Activated naive CD4-positive, alpha-beta T cell treated with anti-CD3 and anti-CD28 coated beads, Interleukin-2, amount 50 U/mL, for 72 hours (primary cell): ENCODE results near the gene CTXN2. TPM values are rescaled to one million over a fixed set of nuclear protein-coding genes. Genes with fewer than 3 reads are reported as not detected.

Source experiments
- ATAC-seq, 2 donors: fragments of 150-1000 bp; cut with Tn5 transposase; 2 replicates each; pipeline ENCODE4 v1.10.0; 2021; ENCODE audit warnings: mild to moderate bottlenecking in 2 of 2, moderate library complexity in 2 of 2
- DNase-seq, 2 donors: peaks; one replicate each; pipeline ENCODE4 v3.0.0; 2021 to 2022; ENCODE audit warnings: low spot score in 2 of 2
- H3K27ac Mint-ChIP-seq, 2 donors: one replicate each; pipeline ENCODE4 v1.8.0; 2022; ENCODE audit warnings: mild to moderate bottlenecking in 2 of 2, mixed read lengths in 2 of 2
- H3K36me3 Mint-ChIP-seq, 2 donors: one replicate each; pipeline ENCODE4 v1.8.0; 2022; ENCODE audit warnings: mixed read lengths in 2 of 2
- H3K9me3 Mint-ChIP-seq, 2 donors: one replicate each; pipeline ENCODE4 v1.8.0; 2022; ENCODE audit warnings: mixed read lengths in 2 of 2
- total RNA-seq, 2 donors: library from RNA; stranded (reverse); gene quantifications; one replicate each; pipeline ENCODE4 v1.2.3, GENCODE V29; 2022

Gene CTXN2
- total RNA-seq, 2 donors from 2014 or later = not detected

- peaks cover 2 to 5% of the 10 kb centered on the region in 2 donors for H3K36me3 Mint-ChIP-seq
- no peak overlapping the region for H3K27ac Mint-ChIP-seq
- no peak for ATAC-seq
- no peak for DNase-seq
- peaks cover 3 to 5% of the 10 kb centered on the region in 2 donors for H3K9me3 Mint-ChIP-seq
Measured at GRCh38 chr15:48186271-48186670, 5.2 kb upstream of the CTXN2 start.

DNA sequence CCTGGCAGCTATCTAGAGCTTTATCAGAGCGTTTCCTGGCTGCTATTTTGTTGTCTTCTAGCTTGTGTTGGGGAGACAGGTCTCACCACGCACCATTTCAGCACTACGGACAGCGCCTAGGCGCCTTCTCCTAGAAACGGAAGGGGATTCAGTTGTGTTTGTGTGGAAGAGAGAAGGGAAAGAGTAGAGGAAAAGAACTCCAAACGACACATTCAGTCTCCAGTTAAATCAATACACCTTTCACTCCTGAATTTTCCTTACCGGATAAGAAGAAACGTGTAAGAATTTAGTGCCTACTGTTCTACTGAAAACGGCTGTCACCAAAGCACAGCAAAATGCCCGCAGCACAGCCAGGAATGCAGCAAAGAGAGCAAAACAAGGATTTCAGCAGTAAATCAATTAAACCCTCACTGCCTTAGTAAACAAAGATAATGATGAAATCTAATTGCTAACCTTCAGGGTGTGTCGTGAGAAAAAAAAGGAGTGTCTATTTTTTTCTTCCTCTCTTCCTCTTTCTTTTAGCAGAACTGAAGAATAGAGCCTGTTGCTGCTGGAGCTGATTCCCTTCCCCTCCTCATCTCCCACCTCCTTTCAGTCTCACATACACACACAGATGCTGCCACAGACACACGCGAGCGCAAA lies 412 bp upstream of the CTXN2 start:
- H3K27ac Mint-ChIP-seq = no peak overlapping the region
- ATAC-seq = no peak
- peaks cover 8 to 9% of the 10 kb centered on the region in 2 donors for H3K36me3 Mint-ChIP-seq
- peaks cover 9% of the 10 kb centered on the region in 2 donors for H3K9me3 Mint-ChIP-seq
- DNase-seq = peak in 1 of 2 donors; percentile 54

DNA sequence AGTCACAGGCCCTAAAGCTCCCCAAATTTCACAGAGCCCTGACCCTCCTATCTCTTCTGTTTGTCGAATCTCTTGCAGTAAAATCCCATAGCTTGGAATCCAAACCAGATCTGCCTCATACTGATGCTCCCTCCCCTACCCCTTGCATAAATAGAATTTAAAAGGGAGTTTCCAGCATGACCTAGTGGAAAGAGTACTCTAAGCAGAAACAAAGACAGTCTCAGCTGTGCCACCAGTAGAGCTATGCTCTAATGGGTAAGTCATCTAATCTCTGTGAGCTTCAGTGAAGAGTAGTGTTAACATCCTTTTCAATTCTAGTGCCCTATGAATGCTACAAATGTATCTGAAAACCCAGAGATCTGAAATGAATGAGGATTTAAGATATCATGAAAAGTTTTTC lies 10.6 kb downstream of the CTXN2 start:
- no peak for ATAC-seq
- Mint-ChIP-seq H3K9me3 (no peaks in the 10 kb centered on the region), H3K27ac (no peak overlapping the region), H3K36me3 (no peaks in the 10 kb centered on the region)
- no peak for DNase-seq

DNA sequence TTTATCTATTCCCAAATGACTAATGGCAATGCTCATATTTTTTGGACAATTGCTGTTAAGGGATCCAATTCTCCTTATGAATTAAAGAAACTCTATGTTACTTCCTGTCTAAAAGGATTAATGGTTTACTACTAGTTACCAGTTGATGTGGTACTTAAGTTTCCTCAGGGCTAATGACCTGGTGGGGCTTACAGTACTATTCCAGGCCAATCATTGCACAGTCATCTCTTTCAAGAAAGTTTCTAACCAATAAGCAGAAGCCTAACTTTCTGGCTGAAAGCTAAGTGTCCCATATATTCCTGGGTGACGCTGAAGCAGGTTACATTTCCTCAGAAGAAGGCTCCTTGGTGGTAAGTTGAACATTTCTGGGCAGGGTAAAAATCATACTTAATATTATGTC lies 14.5 kb downstream of the CTXN2 start, which contains the start of gene SLC12A1:
TSS of gene SLC12A1 (plus strand) at position 322 of the 400 bp plus-strand sequence. CDS start 1,418 bp downstream, outside the sequence.
- ATAC-seq (no peak), DNase-seq (no peak)
- Mint-ChIP-seq H3K9me3 (no peaks in the 10 kb centered on the region), H3K36me3 (no peaks in the 10 kb centered on the region), H3K27ac (no peak within 1 kb of the TSS)

GRCh38 chr15:48221261-48221660 lies 29.8 kb downstream of the CTXN2 start:
- no peaks in the 10 kb centered on the region for H3K36me3 Mint-ChIP-seq
- H3K9me3 Mint-ChIP-seq = no peaks in the 10 kb centered on the region
- H3K27ac Mint-ChIP-seq = no peak overlapping the region
- DNase-seq (no peak), ATAC-seq (no peak)

DNA sequence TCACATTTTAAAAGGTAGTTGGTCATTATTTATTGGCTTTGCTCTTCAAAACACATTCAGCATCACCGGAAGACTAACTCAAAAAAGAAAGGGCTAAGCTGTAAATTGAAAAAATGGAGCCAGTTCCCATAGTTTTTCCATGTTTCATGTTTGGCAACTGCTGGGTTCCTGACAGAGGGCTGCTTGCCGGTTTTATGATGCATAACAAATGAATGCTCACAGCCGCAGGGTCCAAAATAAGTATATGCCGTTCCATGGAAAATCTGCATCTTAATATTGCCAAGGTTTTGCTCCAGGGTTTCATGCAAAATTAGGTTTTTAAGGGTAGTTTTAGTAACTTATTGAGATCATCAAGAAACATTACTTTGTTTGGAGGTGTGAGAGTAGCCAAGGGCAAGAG lies 30.4 kb downstream of the CTXN2 start:
- H3K36me3 Mint-ChIP-seq = no peaks in the 10 kb centered on the region
- H3K9me3 Mint-ChIP-seq = no peaks in the 10 kb centered on the region
- ATAC-seq (no peak), DNase-seq (no peak)
- H3K27ac Mint-ChIP-seq = no peak overlapping the region

DNA sequence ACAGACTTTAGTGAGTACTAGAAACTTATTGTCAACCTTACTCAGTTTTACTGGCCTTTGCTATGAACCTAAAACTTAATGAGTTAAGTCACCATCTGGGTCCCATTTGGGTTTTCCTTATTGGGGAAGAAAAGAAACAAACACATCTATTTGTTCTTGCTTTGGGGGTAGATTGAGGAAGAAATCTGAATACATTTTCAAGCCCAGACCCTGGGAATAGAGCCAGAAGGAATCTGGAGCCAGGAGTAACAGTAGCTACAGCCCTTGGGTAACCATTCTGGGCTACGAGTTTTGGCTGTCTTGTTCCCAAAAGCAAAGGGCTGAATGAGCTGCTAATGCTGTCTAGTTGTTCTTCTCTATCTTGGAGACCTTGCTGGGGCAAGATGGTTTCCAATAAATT lies 31.2 kb downstream of the CTXN2 start:
- no peaks in the 10 kb centered on the region for H3K36me3 Mint-ChIP-seq
- H3K9me3 Mint-ChIP-seq = no peaks in the 10 kb centered on the region
- DNase-seq (no peak), ATAC-seq (no peak)
- no peak overlapping the region for H3K27ac Mint-ChIP-seq

DNA sequence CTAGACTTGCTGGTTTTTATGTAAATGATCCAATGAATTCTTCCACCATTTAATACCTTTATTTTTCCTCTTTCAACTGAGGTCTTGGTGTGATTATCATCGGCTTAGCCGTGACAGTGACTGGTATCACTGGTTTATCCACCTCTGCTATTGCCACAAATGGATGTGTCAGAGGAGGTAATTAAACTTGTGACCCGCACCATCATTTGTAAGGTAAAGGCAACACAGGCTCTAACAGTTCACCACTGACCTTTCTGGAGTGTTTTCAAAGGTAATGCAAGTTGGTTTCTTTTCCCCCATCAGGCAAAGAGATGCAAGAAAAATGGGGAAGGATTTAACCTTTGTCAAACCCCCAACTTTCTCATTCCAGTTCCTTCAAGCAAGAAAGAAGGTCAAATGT lies 34.3 kb downstream of the CTXN2 start:
- DNase-seq (no peak), ATAC-seq (no peak)
- Mint-ChIP-seq H3K9me3 (no peaks in the 10 kb centered on the region), H3K27ac (no peak overlapping the region), H3K36me3 (no peaks in the 10 kb centered on the region)

GRCh38 chr15:48230498-48230897 lies 39.0 kb downstream of the CTXN2 start:
- DNase-seq (no peak), ATAC-seq (no peak)
- Mint-ChIP-seq H3K36me3 (no peaks in the 10 kb centered on the region), H3K27ac (no peak overlapping the region), H3K9me3 (no peaks in the 10 kb centered on the region)

DNA sequence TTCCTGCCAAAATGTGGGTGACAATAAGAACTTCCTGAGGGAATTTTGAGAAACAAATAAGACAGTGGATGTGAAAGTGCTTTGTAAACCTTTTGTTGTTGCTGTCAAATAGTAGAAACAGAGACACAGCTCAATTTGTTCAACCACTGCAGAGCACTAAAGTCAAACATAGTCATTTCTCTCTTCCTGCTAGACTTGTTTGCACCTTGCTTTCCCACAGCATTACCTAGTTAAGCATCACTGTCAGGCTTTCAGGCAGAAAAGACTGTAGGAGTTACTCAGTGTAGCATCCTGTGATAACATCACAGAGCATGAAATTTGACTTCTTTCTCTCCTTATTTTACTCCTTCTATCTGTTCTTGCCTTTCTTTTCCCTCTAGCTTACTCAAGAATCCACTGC lies 41.8 kb downstream of the CTXN2 start:
- no peaks in the 10 kb centered on the region for H3K9me3 Mint-ChIP-seq
- H3K27ac Mint-ChIP-seq = no peak overlapping the region
- no peak for DNase-seq
- no peaks in the 10 kb centered on the region for H3K36me3 Mint-ChIP-seq
- ATAC-seq = peak in 1 of 2 donors; percentile 63

DNA sequence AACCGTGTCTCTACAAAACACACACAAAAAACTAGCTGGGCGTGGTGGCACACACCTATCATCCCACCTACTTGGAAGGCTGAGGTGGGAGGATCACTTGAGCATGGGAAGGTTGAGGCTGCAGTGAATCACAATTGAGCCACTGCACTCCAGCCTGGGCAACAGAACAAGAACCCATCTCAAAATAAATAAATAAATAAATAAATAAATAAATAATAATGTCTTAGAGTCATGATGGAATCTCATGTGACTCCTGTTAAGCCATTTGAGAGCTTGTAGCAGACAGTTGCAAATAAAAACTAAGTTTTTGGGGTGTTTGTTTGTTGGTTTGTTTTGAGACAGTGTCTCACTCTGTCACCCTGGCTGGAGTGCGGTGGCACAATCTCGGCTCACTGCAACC lies 47.9 kb downstream of the CTXN2 start:
- Mint-ChIP-seq H3K27ac (no peak overlapping the region), H3K36me3 (no peaks in the 10 kb centered on the region), H3K9me3 (no peaks in the 10 kb centered on the region)
- DNase-seq (no peak), ATAC-seq (no peak)

GRCh38 chr15:48242015-48242414 lies 50.5 kb downstream of the CTXN2 start:
- Mint-ChIP-seq H3K9me3 (no peaks in the 10 kb centered on the region), H3K27ac (no peak overlapping the region)

DNA sequence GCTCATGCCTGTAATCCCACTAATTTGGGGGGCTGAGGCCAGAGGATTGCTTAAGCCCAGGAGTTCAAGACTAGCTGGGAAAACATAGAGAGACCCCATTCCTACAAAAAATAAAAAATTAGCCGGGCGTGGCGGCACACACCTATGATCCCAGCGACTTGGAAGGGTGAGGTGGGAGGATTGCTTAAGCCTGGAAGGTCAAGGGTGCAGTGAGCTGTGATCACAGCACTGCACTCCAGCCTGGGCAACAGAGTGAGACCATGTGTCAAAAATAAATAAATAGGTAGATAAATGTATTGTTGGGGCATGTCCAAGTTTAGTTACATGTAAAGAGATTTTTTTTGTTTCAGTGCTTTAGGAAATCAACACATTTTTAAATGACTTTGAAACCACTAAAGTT lies 51.1 kb downstream of the CTXN2 start:
- DNase-seq = no peak
- Mint-ChIP-seq H3K36me3 (no peaks in the 10 kb centered on the region), H3K9me3 (no peaks in the 10 kb centered on the region), H3K27ac (no peak overlapping the region)
- ATAC-seq = no peak

More at GRCh38 chr15:48242015-48242414, 50.5 kb downstream of the CTXN2 start:
- H3K36me3 Mint-ChIP-seq = no peaks in the 10 kb centered on the region
- no peak for DNase-seq
- ATAC-seq = no peak

GRCh38 chr15:48244921-48245320 lies 53.5 kb downstream of the CTXN2 start:
- Mint-ChIP-seq H3K36me3 (no peaks in the 10 kb centered on the region), H3K27ac (no peak overlapping the region), H3K9me3 (no peaks in the 10 kb centered on the region)
- ATAC-seq (no peak), DNase-seq (no peak)

GRCh38 chr15:48248414-48248813 lies 56.9 kb downstream of the CTXN2 start:
- ATAC-seq = no peak
- no peak for DNase-seq
- Mint-ChIP-seq H3K27ac (no peak overlapping the region), H3K36me3 (no peaks in the 10 kb centered on the region), H3K9me3 (no peaks in the 10 kb centered on the region)

- no peak for ATAC-seq
- H3K27ac Mint-ChIP-seq = no peak overlapping the region
- H3K36me3 Mint-ChIP-seq = no peaks in the 10 kb centered on the region
- peak in 1 of 2 donors; percentile 10 for DNase-seq
- H3K9me3 Mint-ChIP-seq = no peaks in the 10 kb centered on the region
Measured at GRCh38 chr15:48250640-48251076, 59.2 kb downstream of the CTXN2 start.

DNA sequence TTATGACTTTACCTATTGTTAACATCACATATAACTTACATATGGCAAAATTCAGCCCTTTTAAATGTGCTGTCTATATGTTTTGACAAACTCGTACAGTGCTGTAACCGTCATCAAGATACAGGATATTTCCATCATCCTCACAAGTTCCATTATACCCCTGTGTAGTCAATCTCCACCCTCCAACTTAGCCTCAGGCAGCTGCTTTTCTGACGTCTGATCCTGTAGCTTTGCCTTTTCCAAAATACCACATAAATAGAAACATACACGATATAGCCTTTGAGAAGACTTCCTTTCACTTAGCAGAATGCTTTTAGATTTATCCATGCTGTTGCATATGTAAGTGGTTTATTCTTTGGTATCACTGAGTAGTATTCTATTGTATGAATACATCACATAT lies 61.7 kb downstream of the CTXN2 start:
- no peaks in the 10 kb centered on the region for H3K9me3 Mint-ChIP-seq
- no peaks in the 10 kb centered on the region for H3K36me3 Mint-ChIP-seq
- no peak for DNase-seq
- no peak for ATAC-seq
- H3K27ac Mint-ChIP-seq = no peak overlapping the region
